Sciatic nerve (tissue), 2 donors: ENCODE measurements around the gene PLCB2. TPM values are rescaled to one million over a fixed set of nuclear protein-coding genes. Genes with fewer than 3 reads are reported as not detected.
A peak's percentile ranks its signal among the peaks of the same experiment; 100 is the strongest.

Source experiments
- ATAC-seq: fragments of 200-7000 bp; cut with Tn5 transposase; one replicate; pipeline ENCODE4 v1.9.1; 2020; ENCODE audit warnings: mild to moderate bottlenecking, moderate library complexity
- DNase-seq: peaks from one replicate; pipeline ENCODE4 v3.0.0-alpha.2; 2020; ENCODE audit warnings: low spot score
- intact Hi-C: fragments of 100-400 bp; cut with DNase I; formaldehyde crosslinking; loops from one replicate; pipeline ENCODE4 v1.14.2; 2022
- total RNA-seq: library from RNA; stranded (reverse); fragmentation: NEBNext Ultra II Directional; extraction: Animal tissue kit (Norgen Biotek cat#: 25700); gene quantifications from one replicate; pipeline ENCODE4 v1.2.1, GENCODE V29; 2021
- donor health status: DM: no; HTN: no; CAD: no.
- donor health status: DM: no; HTN: no; CAD: no.

PLCB2 gene
- total RNA-seq, 1 donor from 2014 or later, result 43.4 TPM

GRCh38 chr15:40293006-40293405, 14.7 kb downstream of the PLCB2 start:
- no peak for ATAC-seq
- no peak for DNase-seq
- intact Hi-C loops, result no loop called here

GRCh38 chr15:40292246-40292645, 15.5 kb downstream of the PLCB2 start:
- ATAC-seq (no peak), DNase-seq (no peak)
- intact Hi-C loops, result no loop called here

- intact Hi-C loops, result no loop called here
- ATAC-seq (peak; percentile 50), DNase-seq (no peak)
Measured at GRCh38 chr15:40290918-40291574, 16.7 kb downstream of the PLCB2 start.

- DNase-seq (no peak), ATAC-seq (no peak)
- intact Hi-C loops, result no loop called here
Measured at GRCh38 chr15:40290545-40290917, 17.2 kb downstream of the PLCB2 start.

GRCh38 chr15:40289140-40289775, 18.5 kb downstream of the PLCB2 start:
- no peak for DNase-seq
- intact Hi-C loops, result no loop called here
- ATAC-seq, result no peak

GRCh38 chr15:40287968-40288367, 19.8 kb downstream of the PLCB2 start:
- DNase-seq (no peak), ATAC-seq (no peak)
- intact Hi-C loops, result no loop called here

- ATAC-seq, result no peak
- DNase-seq, result no peak
- intact Hi-C loops, result no loop called here
Measured at GRCh38 chr15:40287505-40287904, 20.2 kb downstream of the PLCB2 start.

- intact Hi-C loops, result no loop called here
- no peak for ATAC-seq
- DNase-seq, result no peak
Measured at GRCh38 chr15:40286794-40287193, 20.9 kb downstream of the PLCB2 start.

GRCh38 chr15:40286061-40286532, 21.6 kb downstream of the PLCB2 start:
- intact Hi-C loops, result no loop called here
- ATAC-seq (no peak), DNase-seq (no peak)

- ATAC-seq (no peak), DNase-seq (no peak)
- intact Hi-C loops, result no loop called here
Measured at GRCh38 chr15:40285554-40286011, 22.2 kb downstream of the PLCB2 start.

- intact Hi-C loops, result no loop called here
- ATAC-seq (no peak), DNase-seq (no peak)
Measured at GRCh38 chr15:40285151-40285550, 22.6 kb downstream of the PLCB2 start.

GRCh38 chr15:40283615-40284300, 24.0 kb downstream of the PLCB2 start:
- ATAC-seq, result no peak
- intact Hi-C loops, result loop anchor here (5.0 kb wide), 1 partner anchor 139 kb away; no protein-coding TSS in a partner anchor
- DNase-seq, result no peak

GRCh38 chr15:40282869-40283614, 24.7 kb downstream of the PLCB2 start, which contains the start of gene ANKRD63:
Gene ANKRD63, minus strand, starts transcription at chr15:40283064. Its CDS starts 478 bp downstream, at chr15:40282586.
- intact Hi-C loops, result loop anchor here (5.0 kb wide), 1 partner anchor 139 kb away; no protein-coding TSS in a partner anchor
- no peak for ATAC-seq
- no peak for DNase-seq

- DNase-seq (no peak), ATAC-seq (no peak)
- intact Hi-C loops, result loop anchor here (5.0 kb wide), 1 partner anchor 140 kb away; no protein-coding TSS in a partner anchor
Measured at GRCh38 chr15:40282147-40282868, 25.4 kb downstream of the PLCB2 start.

- no peak for DNase-seq
- intact Hi-C loops, result loop anchor here (5.0 kb wide), 1 partner anchor 141 kb away; no protein-coding TSS in a partner anchor
Measured at GRCh38 chr15:40281801-40282146, 26.0 kb downstream of the PLCB2 start.

GRCh38 chr15:40281057-40281800, 26.5 kb downstream of the PLCB2 start:
- intact Hi-C loops, result loop anchor here (5.0 kb wide), 1 partner anchor 141 kb away; no protein-coding TSS in a partner anchor
- no peak for DNase-seq
- ATAC-seq, result no peak

More at GRCh38 chr15:40281801-40282146, 26.0 kb downstream of the PLCB2 start:
- ATAC-seq, result no peak

- DNase-seq, result no peak
- no peak for ATAC-seq
- intact Hi-C loops, result loop anchor here (5.0 kb wide), 1 partner anchor 142 kb away; no protein-coding TSS in a partner anchor
Measured at GRCh38 chr15:40280260-40281056, 27.3 kb downstream of the PLCB2 start.
